Retinal pigment epithelial cell (primary cell): ENCODE measurements around the gene NUBP2.

Source experiments
- DNase-seq: peaks from one replicate; pipeline ENCODE4 v3.0.0-alpha.2; 2010; ENCODE audit warnings: low read depth
- H3K4me3 ChIP-seq: 2 replicates; pipeline ENCODE4 v1.5.1; 2011; ENCODE audit warnings: mild to moderate bottlenecking, low read length, control low read depth, moderate library complexity
- TF ChIP-seq, protein P1 (sequence below): conservative IDR thresholded peaks from 2 replicates; pipeline ENCODE4 v1.5.1; 2011; ENCODE audit warnings: low read depth, low read length, control low read depth, inconsistent platforms

The NUBP2 gene

DNA sequence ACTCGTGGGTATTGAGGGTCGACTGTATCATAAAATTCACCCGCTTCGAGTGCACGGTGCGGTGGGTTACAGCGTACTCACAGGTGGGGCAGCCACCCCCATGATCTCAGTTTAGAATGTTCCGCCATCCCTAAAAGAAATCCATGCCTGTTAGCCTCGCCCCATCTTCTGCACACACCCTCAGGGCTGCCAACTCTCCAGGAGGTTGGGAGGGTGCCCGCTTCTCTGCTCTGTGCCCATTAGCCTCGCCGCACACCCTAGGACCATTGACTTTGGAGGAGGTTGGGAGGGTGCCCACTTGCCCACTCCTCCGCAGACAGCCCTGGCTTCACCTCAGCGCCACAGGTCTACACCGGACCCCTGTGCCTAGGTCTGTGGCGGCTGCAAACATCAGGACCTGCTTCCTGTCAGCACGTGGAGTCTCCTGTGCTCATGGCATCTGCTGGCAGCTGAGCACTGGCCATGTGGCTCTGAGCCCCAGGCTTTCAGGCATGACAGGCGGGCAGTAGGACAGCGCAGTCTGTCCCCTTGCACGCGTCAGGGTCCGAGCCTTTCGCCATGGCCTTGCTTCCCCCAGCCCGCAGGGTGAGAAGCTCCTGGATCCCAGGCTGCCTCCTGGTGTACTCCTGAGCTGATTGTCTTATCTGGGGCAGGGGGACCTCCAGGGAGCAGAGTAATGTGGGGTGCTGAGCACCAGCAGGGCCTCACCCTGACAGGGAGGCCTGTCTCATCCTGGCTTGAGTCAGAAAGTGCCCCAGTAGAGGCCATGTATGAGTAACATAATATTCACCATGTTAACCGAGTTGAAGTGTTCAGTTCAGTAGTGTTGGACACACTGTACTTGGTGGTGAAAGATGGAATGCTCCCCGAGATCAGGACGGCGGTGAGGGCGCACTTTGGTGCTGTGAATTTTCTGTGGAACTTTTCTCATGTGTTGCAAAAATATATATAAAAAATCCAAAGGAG lies 33.3 kb upstream of the NUBP2 start:
- H3K4me3 ChIP-seq, result no peak overlapping the region
- no peak for DNase-seq
- TF ChIP-seq, protein P1, sequence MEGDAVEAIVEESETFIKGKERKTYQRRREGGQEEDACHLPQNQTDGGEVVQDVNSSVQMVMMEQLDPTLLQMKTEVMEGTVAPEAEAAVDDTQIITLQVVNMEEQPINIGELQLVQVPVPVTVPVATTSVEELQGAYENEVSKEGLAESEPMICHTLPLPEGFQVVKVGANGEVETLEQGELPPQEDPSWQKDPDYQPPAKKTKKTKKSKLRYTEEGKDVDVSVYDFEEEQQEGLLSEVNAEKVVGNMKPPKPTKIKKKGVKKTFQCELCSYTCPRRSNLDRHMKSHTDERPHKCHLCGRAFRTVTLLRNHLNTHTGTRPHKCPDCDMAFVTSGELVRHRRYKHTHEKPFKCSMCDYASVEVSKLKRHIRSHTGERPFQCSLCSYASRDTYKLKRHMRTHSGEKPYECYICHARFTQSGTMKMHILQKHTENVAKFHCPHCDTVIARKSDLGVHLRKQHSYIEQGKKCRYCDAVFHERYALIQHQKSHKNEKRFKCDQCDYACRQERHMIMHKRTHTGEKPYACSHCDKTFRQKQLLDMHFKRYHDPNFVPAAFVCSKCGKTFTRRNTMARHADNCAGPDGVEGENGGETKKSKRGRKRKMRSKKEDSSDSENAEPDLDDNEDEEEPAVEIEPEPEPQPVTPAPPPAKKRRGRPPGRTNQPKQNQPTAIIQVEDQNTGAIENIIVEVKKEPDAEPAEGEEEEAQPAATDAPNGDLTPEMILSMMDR, result no peak

DNA sequence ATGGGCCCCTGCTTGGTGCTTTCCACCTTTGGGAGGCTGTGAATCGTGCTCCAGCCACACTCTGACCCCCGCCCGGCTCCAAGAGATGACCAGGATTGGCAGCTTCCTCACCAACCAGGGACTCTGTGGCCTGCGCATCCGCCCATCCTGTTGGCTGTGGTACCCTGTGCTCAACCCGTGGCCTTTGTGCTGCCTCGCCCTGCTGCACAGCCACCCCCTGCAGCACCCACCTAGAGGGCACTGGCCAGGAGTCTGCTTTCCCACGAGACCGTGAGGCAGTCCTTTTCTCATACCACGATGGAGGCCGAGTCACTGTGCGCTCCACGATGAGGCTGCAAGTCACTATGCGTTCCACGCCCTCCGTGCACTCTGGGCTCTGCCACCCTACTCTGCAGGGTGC lies 30.8 kb upstream of the NUBP2 start:
- no peak for DNase-seq
- TF ChIP-seq, protein P1, result no peak
- no peak overlapping the region for H3K4me3 ChIP-seq

DNA sequence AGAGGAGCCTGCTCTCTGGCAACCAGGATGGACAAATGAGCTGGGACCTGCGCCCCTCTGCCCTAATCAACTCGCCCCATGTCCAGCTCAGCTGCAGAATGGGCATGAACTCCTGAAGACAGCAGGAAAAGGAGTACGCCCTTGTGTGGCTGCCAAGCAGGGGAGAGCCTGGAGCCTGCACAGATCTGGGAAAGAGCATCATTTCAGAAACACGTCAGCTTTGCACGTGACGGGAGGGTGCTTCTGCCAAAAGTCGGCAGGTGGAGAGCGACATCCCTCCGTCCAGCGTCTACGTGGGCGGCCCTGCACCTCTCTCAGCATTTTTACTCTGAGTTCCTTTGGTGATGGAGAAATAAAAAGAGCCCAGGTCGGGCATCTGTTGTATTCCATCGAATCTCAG lies 29.9 kb upstream of the NUBP2 start:
- TF ChIP-seq, protein P1, result no peak
- DNase-seq, result no peak
- H3K4me3 ChIP-seq, result no peak overlapping the region

GRCh38 chr16:1754204-1754603 lies 28.6 kb upstream of the NUBP2 start:
- no peak overlapping the region for H3K4me3 ChIP-seq
- TF ChIP-seq, protein P1, result no peak
- DNase-seq, result no peak

- no peak overlapping the region for H3K4me3 ChIP-seq
- TF ChIP-seq, protein P1, result no peak
- DNase-seq, result no peak
These were observed 24.9 kb upstream of the NUBP2 start for GRCh38 chr16:1757714-1758461.

DNA sequence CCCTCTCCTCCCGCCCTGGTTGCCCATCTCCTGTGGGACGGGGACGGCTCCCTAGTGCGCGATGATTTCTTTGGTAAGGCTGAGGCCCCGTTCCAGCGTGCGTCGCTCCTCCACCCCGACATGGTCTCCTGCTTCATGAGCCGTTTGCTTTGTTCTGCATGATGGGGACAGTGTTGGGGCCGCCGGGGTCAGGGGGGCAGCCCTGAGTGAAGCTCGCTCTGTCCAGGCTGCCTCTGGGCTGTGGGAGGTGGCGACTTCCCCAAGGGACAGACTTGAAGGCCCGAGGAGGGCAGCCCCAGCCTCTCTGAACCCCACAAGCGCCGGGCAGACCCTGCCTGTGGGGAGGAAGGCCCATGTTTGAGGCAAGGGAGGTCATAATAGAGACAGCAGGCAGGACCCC lies 23.8 kb upstream of the NUBP2 start:
- no peak overlapping the region for H3K4me3 ChIP-seq
- DNase-seq, result no peak
- TF ChIP-seq, protein P1, result no peak
